ENCODE results near the gene GMPR.

Gene GMPR

DNA sequence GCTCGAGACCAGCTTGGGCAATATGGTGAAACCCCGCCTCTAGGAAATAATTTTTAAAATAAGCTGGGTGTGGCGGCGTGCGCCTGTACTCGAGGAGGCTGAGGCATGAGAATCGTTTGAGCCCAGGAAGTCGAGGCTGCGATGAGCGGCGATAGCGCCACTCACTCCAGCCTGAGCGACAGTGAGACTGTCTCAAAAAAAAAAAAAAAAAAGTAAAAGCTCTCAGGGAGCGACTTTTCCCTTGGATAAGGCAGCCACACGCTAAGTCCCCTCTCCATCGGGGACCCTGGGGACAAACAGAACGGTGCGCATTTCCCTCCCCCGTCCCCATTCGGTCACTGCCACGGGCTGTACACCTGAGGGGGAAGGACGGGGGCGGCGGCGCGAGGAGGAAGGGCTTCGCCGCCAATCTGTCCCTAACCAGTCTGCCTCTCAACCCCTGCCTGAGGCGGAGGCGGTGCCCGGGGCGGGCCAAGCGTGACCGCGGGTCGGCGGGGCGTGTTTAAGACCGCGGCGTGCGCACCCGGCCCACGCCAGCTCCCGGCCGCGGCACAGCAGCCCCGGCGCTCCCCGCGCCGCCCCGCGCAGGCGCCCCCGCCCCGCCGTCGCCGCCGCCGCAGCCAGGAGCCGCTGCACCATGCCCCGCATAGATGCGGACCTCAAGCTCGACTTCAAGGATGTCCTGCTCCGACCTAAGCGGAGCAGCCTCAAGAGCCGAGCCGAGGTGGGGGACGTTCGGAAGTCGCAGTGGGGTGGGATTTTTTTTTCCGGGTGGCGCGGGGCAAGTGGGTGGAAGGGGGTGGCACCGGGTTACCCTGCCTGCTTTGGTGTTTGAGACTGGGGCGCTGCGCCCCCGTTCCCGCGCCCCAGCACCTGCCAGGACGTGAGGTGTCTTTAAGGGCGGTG is at the start of gene GMPR:
GMPR (plus strand) TSS at position 531 of the 906 bp plus-strand sequence; CDS start at position 638, 107 bp downstream.
- TF ChIP-seq, protein P1, sequence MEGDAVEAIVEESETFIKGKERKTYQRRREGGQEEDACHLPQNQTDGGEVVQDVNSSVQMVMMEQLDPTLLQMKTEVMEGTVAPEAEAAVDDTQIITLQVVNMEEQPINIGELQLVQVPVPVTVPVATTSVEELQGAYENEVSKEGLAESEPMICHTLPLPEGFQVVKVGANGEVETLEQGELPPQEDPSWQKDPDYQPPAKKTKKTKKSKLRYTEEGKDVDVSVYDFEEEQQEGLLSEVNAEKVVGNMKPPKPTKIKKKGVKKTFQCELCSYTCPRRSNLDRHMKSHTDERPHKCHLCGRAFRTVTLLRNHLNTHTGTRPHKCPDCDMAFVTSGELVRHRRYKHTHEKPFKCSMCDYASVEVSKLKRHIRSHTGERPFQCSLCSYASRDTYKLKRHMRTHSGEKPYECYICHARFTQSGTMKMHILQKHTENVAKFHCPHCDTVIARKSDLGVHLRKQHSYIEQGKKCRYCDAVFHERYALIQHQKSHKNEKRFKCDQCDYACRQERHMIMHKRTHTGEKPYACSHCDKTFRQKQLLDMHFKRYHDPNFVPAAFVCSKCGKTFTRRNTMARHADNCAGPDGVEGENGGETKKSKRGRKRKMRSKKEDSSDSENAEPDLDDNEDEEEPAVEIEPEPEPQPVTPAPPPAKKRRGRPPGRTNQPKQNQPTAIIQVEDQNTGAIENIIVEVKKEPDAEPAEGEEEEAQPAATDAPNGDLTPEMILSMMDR (IDR thresholded peaks at IDR 0.05): no peak

DNA sequence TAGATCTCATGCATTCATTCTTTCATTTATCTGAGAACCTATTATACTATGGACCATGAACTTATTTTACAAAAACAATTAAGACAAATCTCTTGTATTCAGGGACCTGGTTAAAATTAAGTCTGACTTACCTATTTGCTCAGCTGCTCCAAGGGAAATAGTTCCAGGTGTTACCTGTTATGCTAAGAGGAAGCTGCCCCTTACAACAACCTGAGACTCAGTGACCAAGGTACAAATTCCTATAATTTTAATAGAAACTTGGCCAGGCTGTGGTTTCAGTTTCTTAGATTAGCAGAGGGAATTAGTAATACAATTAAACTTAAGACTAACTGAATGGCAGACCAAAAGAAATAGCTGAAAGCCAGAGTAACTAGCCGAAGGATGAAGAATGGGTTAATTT is 48.2 kb upstream of the GMPR start:
- TF ChIP-seq, protein P1 (IDR thresholded peaks at IDR 0.05): no peak

DNA sequence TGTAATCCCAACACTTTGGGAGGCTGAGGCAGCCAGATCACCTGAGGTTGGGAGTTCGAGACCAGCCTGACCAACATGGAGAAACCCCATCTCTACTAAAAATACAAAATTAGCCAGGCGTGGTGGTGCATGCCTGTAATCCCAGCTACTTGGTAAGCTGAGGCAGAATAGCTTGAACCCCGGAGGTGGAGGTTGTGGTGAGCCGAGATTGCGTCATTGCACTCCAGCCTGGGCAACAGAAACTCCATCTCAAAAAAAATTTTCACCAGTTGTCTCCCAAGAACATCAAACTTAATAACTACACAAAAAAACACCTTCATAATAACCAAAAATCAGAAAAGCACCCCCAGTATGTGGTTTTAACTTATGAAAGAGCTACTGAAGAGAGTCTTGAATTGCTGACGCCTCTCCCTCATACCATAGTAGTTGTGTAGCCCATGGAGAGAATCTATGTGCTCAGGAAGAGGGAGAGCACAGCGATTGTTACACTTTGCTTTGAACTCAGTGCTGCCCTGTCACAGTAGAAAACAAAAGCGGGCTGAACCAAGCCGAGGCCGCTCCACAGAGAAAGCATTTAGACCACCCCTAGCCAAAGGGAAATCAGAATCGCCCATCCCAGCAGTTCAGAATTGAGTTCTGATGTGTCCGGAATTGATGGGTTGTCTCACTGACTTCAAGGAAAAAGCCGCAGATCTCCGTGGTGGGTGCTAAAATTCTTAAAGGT is 42.0 kb upstream of the GMPR start:
- TF ChIP-seq, protein P1 (IDR thresholded peaks at IDR 0.05): no peak

GRCh38 chr6:16196984-16197546 is 41.3 kb upstream of the GMPR start:
- TF ChIP-seq, protein P1 (IDR thresholded peaks at IDR 0.05): no peak

GRCh38 chr6:16198061-16198705 is 40.2 kb upstream of the GMPR start:
- TF ChIP-seq, protein P1 (IDR thresholded peaks at IDR 0.05): no peak

- TF ChIP-seq, protein P1 (IDR thresholded peaks at IDR 0.05): no peak
Measured at GRCh38 chr6:16199804-16200203, 38.6 kb upstream of the GMPR start.

- TF ChIP-seq, protein P1 (IDR thresholded peaks at IDR 0.05): no peak
Measured at GRCh38 chr6:16200321-16200883, 38.0 kb upstream of the GMPR start.

All from LNCAP (cell line).